Lower leg skin (tissue), 3 donors: ENCODE results near the gene PRDM4.

Source experiments
- CTCF ChIP-seq, 3 donors: fragments of 450-650 bp; IDR thresholded peaks; one replicate each; pipeline ENCODE4 v1.5.1; 2016; ENCODE audit warnings: antibody characterized with exemption in 3 of 3, mild to moderate bottlenecking in 3 of 3, moderate library complexity in 2 of 3
- POLR2A ChIP-seq, 2 donors: fragments of 450-650 bp; IDR thresholded peaks; one replicate each; pipeline ENCODE4 v1.6.1; 2016 to 2017; ENCODE audit warnings: antibody characterized with exemption in 2 of 2, mild to moderate bottlenecking in 1 of 2, moderate library complexity in 1 of 2

GRCh38 chr12:107775093-107775721 lies 14.3 kb upstream of the PRDM4 start:
- no peak for TF ChIP-seq CTCF (IDR thresholded peaks at IDR 0.05)
- TF ChIP-seq POLR2A (IDR thresholded peaks at IDR 0.05) = no peak
